ENCODE data around the gene TSGA10IP.
A peak's percentile ranks its signal among the peaks of the same experiment; 100 is the strongest.

The TSGA10IP gene

DNA sequence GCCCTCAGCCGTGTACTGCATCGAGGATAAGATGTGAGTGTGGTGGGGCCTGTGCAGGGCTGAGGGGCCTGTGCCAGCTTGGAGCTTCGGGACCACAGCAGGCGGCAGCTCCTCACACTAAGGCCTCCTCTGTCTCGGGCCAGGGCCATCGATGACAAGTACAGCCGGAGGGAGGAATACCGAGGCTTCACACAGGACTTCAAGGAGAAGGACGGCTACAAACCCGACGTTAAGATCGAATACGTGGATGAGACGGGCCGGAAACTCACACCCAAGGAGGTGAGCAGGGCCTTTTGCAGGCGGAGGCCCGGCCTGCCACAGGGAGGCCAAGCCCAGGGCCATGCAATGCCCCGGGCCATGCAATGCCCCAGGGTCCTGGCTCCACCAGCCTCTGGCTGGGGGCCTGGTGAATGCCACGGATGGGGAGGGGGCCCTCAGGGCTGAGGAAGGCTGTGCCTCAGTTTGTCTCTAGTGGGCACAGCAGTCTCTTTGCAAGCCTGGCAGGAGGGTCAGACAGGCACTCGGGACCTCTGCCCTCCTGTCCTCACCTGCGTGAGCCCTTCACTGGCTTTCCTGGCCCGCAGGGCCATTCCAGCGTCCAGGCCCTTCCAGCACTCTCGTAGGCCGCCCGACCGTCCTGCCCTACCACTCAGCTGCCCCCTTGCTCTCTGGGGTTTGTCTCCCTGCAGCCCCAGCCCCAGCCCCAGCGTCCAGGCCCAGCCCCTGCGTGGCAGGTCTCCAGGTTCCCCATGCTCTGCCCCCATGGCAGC, 32.5 kb downstream of the TSGA10IP start:
- DNase-seq, result no peak

DNA sequence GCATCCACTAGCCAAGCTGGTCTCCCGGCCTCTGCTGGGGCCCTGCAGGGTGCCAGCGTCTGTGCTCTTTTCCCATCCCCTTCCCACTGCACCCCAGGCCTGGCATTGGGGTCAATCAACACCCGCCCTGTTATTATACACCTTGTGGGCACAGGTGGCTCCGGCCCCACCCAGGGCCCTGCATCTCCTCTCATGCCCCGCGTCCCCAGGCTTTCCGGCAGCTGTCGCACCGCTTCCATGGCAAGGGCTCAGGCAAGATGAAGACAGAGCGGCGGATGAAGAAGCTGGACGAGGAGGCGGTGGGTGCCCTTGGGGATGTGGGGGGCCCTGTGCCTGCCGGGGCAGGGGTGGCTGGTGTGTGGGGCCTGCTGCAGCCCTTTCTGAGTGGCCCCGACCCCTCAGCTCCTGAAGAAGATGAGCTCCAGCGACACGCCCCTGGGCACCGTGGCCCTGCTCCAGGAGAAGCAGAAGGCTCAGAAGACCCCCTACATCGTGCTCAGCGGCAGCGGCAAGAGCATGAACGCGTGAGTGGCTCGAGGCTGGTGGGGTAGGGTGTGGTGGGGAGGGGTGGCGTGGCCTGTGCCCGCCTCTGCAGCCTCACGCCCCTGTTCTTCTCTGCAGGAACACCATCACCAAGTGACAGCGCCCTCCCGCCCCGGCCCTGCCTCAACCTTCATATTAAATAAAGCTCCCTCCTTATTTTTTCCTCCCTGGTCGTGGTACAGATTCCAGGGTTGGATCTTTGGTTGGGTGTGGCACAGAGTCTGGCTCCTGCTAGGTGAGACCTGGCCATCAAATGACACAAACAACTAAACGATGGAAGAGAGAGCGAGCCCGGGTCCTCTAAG, 33.3 kb downstream of the TSGA10IP start:
- no peak for DNase-seq

DNA sequence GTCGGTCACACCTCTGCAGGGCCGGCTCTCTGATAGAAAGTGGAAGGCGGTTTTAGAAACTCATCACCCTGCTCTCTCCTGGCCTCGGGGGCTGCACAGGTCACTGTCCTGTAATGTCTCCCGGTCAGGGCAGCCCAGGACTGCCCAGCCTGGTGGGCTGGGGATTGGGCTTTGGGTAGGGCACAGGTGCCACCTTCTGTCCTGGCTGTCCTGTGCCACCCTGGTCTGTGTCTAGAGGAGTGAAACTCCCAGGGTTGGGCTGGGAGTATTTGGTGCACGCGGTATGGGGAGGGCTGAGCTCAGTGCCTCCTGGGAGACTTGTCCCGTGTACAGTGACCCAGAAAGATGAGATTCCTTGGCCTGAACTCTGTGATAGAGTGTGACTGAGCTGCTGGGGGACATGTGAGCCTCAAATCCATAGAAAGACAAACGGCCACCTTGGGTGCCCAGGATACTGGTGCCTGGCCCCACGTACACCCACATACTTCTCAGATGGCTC, 34.0 kb downstream of the TSGA10IP start:
- DNase-seq, result no peak

DNA sequence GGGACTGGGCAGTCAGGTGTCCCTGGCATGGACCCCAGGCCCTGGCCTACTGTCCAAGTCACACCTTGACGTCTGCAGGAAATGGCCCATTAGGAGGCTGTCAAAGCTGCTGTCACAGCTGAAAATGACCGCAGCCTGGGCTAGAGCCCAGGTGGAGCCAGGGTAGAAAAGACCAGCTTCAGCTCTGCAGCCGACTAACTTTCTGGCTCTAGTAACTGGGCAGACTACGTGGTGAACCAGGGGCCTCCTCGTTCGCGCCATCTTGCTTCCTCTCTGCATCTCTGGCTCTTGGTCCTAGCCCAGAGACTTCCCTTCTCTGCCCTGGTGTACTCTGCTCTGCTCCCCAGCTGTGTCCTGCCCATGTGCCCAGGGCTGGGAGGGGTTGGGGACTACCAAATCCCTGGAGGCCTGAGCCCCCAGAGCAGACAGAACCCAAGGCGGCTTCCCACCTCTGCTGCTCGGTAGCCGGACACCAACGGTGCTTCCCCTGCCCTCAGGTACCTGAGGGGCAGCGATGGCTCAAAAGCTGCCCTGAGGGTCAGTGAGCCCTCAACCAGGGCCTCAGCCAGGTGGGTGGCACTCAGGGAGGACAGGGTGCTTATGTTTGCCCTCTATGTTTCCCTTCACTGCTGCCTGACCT, 35.9 kb downstream of the TSGA10IP start:
- no peak for DNase-seq

DNA sequence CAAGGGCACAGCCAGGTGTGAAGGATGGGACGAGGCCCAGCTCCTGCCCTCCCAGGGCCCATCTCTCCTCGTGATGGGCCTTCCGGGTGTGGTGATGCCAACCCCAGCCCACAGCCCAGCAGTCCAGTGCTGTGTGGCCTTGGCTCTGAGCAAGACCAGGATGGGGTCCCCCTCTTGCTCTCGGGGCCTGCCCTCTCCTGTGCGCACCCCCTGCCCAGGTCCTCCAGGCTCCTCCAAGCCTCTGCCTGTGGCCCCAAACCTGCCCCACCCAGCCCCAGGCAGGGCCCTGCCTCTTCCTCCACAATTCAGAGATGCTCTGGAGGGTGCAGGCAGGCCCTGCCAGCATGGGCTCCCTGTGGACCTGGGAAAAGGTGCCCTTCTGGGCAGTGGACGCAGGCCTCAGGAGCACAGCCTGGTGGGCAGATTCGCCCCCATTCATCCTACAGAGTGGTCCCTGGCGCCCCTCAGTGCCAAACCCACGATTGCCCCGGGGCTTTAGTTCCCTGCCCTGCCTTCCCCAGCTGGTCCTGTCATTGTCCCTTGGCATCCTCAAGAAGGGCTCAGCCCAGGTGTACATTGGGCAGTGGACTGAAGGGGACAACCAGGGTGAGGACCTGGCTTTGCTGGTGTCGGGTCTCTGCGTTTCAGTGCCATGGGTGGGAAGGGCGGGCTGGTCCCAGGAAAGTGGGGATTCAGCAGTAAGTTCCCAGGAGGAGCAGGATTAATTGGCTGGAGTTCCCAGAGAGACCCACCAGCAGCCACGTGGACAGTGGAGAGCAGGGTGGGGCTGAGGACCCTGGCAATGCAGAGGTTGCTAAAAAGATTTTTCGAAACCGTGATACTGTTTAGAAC, 36.9 kb downstream of the TSGA10IP start:
- DNase-seq, result no peak

DNA sequence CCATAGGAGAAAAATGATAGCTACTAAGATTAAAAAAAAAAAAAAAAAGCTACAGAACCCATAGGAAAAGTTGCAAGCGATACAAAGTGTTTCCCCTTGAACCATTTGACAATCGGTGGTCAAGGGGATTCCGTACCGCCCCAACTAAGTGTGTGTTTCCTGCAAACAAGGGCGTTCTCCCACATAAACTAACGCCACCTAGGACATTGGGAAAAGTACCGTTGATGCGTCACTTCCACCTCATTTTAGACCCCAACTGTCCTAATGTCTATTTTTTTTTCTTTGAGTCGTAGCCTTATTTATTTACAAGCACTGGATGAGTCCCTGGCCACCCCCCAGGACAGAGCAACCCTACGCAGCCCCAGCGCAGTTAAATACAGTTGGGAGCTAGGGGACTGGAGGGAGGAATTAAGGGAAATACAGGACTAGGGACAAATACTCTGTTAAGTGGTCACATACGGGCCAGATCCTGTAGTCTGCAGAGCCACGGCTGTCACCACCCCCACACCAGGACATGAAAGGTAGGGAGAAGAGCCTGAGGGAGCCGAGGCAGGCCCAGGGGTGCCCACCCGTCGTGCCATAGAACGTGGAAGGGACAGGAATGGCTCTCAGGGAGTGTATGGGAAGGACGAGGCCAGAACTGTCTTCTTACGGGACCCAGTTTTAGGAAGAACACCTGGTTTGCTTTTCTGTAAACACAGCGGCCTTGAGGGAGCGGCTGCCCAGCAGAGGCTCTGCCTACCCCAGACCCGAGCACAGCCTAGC, 37.7 kb downstream of the TSGA10IP start:
- DNase-seq, result no peak

DNA sequence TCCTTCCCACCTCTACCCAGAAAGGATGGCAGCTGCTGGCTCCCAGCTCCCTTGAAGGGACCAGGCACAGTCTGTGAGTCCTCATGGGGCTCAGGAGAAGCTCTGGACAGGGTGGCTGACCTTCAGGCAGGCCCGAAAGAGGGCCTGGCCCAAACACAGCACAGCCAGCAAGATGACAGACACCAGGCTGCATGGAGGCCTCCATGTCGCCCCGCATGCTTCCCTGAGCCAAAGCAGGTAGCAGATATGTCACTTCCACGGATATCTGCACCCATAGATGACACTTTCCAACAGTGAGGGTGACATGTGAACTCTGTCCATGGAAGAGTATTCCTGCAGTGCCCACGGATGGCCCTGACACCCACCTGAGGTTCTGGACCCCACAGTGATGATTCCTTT, 38.3 kb downstream of the TSGA10IP start:
- DNase-seq, result no peak

DNA sequence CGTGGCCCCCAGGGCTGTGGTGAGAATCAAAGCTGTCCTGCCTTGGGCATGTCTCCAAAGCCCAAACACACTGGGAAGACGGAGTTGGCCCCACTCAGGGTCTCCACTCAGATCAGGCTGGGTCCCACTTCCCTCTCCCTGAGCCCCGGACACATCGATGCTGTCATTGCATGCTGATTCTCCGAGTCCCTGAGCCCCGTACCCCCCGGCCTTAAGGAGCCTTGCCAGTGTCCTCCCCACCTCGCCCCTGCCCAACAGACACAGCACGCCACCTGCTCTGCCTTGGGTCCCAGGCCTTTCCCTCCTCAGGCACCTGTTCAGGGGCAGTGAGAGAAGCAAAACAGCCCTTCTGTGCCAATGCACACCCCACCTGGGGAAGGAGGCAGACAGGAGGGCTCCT, 42.1 kb downstream of the TSGA10IP start:
- no peak for DNase-seq

DNA sequence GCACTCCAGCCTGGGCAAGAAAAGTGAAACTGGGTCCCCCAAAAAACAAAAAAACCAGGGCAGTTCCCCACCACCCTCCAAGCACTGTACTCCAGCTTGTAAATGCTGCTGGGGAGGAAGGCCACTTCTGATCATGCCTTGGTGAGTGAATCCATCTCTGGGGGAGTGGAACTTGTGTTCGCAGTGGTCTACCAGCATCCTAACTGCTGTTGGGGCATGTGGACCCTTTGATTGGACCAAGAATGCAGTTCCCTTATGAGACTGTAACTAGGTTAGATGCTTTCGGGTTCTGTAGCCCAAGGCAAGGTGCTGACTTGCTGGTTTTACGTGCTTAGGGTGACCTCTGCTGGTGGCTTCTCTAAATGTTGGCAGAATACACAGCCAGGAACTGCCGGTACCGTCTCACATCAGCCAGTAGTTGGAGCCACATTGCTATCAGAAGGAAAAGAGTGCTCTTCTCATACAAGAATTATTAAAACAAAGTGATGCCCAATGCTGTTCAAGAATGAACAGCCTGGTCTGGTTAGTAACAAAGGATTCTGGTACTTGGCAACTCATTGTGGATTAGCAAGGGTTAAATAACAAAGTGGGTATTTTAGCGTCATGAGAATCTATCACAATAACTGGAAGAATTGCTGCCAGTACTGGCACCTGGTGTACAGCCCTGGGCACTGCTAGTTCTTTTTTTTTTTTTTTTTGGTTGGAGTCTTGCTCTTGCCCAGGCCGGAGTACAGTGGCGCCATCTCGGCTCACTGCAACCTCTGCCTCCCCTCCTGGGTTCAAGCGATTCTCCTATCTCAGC, 43.7 kb downstream of the TSGA10IP start:
- peak; percentile 90 for DNase-seq

DNA sequence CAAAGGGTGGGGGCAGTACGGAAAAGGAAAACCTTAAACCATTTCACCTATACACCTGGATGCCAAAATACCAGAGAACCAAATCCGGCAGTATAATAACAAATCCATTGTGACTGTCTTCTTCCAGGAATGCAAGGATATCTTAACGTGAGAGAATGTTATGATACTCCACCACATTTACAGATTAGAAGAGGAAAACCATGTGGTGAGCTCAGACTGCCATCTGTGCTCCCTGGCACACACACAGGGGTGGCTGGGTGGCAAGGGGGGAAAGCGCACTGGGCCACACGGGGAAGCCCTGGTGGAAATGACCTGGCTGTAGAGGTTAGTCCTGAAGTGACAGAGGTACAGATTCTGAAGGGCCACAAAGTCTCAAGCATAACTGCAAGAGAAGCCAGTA, 46.8 kb downstream of the TSGA10IP start:
- DNase-seq, result no peak

DNA sequence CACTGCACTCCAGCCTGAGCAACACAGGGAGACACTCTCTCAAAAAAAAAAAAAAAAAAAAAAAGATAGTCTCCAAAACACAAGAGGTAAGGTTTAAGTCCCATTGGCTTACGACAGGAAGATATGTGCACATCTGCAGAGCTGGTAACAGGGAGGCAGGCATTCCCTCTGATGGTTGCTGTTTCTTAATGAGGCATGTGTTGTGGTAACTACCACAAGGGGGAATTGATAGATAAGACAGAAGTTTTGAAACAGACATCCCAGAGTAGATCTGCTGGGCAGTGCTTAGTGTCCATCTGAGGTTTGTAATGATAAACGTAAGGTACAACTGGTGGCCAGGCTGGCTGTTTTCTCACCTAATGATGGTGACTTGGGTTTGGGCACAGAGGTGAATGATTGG, 52.0 kb downstream of the TSGA10IP start:
- DNase-seq, result no peak

DNA sequence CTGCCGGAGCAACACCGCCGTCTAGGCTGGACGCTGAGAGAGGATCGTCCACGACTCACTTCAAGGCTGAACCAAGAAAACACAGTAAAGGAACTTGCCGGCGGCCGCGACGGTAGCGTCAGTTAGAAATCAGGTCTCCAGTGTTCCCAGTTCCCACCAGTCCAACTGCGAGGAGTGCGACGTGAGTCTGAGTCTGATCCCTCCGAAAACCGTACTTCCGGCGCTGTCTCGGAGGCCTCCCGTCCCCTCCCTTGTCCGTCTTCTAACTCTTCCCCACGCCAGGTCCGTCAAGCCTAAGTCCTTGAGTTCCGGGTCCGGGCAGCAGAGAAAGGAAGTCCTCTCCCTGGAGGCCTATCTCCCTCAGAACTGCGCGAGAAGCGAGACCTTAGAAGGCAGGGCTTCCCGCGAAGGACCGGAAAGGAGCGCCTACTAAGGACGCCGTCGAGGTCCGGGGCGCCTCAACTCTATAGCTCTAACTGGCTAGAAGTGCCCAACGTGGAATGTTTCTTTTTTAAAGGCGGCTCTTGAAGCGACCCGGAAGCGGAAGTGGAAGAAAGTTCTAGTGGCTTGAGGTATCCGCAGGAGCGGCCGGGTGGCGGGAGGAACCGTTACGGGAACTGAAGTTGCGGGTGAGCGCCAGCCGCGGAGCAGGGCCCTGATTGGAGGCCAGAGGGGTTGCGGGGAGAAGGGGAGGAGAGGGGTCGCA, 56.8 kb downstream of the TSGA10IP start, which contains the start of the genes BANF1 and EIF1AD:
BANF1 (plus strand) TSS at position 562 of the 706 bp plus-strand sequence. CDS start 748 bp downstream, outside the sequence.
EIF1AD (minus strand) TSS at position 216 of the 706 bp plus-strand sequence. CDS start 1,768 bp downstream, outside the sequence.
- DNase-seq, result peak; percentile 98

DNA sequence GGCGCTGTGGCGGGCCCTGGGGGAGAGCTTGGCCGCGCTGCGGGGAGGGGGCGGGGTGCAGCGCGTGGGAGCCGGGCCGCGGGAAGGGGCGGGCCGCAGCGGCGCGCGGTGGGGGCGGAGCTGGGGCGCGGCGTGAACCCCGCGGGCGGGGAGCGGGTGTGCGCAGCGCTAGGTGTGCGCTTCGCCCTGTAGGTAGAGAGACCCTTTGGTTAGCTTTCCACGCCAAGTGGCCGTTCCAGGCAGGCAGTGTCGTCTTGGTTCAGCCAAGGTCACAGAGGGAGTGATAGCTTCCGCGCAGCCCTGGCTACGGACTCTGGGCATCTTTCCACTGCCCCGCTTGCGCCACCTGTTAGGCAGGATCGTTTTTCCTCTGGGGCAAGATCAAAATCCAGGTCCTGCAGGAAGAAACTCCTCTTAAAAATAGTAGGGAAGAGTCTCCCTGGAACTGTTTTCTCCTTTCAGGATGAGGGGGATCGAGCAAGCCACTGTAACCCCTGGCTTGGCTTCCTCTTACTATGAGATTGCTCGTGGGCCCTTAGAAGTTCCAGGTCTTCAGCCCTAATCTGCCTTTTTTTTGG, 57.5 kb downstream of the TSGA10IP start:
- DNase-seq, result no peak

DNA sequence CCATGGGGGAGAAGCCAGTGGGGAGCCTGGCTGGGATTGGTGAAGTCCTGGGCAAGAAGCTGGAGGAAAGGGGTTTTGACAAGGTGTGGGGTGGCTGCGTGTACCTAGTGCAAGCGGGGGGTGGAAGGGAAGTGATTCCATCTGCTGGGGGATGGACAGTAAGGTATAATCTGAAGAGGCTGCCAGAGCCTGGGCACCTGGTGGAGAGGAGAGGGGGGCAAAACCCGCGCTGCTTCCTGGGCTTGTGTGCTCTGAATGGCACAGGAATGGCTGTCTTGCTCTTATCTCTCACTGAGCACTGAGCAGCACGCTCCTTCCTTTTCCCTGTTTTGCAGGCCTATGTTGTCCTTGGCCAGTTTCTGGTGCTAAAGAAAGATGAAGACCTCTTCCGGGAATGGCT, 58.0 kb downstream of the TSGA10IP start:
- no peak for DNase-seq

DNA sequence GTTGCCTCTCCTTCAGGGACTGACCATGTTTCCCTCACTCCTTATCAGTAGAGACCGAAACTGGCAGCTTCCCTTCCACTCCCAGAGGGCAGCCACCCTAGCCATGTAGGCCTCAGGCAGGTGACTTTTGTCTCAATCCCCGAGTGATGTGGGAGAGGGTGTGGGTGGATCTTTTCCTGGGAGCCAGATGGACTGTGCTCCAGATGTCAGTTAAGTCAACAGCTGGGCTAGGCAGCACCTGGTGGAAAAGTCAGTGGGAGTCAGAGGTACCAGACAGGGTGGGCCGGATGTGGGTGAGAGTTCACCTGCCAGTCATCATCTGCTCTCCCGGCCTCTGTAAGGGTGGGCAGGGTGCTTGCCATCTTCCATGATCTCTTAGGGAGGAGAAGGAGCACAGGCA, 58.9 kb downstream of the TSGA10IP start:
- DNase-seq, result no peak

DNA sequence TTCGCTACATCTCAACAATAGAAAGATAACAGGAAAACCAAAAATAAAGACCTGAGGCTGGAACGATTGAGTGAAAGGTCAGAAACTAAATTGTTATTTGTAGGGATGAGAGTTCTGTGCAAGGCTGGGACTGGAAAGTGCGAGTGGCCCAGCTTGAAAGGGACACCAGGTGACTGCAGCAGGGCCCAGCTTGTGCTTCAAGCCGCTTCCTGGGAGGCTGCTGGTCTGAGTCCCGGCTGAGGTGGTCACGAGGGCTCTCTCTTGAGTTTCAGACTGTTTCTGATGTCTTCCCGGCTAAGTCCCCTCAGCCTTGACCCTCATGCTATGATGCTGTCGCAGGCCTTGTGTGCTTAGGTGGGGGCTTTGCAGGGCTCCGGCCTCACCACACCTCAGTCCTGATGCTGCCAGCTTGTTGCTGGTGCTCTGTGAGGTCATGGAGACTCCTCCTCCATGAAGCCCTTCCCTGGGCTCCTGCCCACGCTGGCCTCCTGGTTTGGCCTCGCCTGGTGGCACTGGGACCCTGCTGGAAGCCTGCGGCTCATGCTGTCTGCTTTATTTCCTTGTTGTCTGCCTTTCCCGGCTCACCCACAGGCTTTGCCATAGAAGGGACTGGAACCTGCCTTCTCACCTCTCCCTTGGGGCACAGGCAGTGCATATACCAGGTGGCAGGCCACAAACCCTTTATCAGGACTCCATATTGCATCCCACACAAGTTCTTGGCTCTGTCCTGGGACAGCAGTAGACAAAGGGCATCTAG, 61.0 kb downstream of the TSGA10IP start:
- no peak for DNase-seq

DNA sequence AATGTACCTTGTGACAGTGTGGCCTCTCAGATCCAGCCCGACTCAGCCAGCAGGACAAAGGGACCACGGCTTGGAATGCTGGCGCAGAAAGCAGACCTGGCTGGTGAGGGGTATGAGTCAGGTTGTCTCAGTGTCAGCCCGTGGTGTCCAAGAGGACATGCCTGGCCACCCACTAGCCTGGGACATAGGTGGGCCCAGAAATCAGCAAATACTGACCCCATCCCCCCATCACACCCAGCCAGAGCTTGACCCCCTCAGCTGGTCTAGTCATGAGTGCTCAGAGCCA, 61.6 kb downstream of the TSGA10IP start:
- no peak for DNase-seq

DNA sequence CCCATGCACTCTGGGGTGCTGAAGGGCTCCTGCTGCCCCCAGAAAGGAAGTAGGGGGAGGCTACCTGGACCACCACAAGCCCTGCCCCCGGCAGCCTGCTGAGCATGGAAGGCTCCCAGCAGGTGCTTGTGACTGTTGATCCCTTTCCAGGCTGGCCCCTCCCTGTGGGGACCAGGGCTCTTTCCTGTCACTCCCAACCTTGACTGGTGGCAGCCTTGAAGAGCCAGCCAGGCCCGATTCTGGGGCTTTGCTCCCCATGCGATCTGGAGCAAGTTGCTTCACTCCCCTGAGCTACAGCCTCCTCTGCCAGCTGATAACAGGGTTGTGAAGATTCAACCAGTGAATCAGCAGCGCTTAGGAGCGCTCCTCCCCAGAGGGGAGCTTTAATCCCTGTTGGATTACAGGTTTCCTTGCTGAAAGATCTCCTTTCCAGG, 61.9 kb downstream of the TSGA10IP start:
- no peak for DNase-seq

DNA sequence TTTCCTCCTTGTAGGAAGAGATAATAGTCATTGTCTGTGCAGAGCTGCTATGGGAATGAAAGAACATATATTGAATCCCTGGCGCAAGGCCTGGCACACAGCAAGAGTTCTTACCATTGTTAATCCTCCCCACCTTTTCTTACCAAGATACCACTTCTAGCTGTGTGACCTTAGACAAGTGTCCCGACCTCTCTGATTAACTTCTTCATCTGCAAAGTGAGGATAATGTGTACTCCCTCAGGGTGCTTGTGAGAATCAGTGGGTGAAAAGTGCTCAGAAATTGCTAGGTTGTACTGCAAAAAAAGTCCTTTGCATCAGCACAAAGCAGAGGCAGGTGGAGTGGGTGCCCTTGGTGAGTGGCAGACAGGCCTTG, 62.8 kb downstream of the TSGA10IP start:
- no peak for DNase-seq

Data from NCI-H146 (cell line).